NCI-H1930 (cell line): ENCODE measurements around the gene PSMB11.

Experiments used
- DNase-seq, 2 experiments: peaks; one replicate each; lab custom pipeline; 2025; lab: John Stamatoyannopoulos, UW

The PSMB11 gene

GRCh38 chr14:23043754-23044153, 1.7 kb downstream of the PSMB11 start:
- no peak for DNase-seq

GRCh38 chr14:23044840-23045239, 2.8 kb downstream of the PSMB11 start:
- DNase-seq: no peak

DNA sequence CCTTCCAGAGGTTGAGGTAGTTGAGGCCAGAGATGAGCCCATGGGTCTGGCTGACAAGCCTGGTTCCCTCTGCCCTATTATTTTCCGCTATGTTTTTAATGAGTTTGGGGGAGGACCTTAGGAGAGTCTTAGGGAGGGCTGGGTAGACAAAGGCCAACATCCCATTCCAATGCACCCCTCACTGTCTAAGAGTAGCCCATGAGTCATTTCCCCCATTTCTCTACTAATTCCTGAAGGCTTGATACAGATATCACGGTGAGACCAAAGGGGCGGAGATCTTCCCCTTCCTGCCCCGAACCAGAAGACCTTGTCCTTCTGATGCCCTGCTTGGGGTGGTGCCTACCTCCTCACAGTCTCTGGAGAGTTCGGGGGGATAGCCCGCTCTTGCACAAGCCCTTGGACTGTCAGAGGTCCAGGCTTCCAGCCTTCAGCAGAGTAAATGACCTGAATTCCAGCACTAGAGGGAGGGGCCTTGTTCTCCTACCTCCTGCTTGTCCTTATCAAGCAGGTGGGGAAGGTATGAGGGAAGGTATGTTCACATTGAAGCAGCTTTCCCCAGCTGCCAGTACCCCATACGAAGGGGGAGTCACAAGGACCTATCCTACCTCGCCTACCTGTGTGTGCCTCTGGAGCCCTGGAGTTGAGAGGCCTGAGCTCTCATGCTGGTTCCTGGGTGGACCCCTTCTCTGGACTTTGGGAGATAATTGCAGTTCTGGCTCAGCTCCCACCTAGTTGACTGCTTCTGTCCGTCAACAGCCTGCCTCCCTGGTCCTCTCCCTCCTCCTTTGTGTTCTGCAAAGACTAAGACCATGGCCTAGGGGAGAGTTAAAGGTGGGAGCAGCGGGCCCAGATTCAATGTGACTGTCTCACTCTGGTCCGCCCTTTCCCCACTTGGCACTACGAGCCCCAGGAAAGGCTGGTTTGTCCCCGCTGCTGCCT, 3.7 kb downstream of the PSMB11 start:
- DNase-seq: no peak

GRCh38 chr14:23047034-23047634, 5.1 kb downstream of the PSMB11 start:
- no peak for DNase-seq

DNA sequence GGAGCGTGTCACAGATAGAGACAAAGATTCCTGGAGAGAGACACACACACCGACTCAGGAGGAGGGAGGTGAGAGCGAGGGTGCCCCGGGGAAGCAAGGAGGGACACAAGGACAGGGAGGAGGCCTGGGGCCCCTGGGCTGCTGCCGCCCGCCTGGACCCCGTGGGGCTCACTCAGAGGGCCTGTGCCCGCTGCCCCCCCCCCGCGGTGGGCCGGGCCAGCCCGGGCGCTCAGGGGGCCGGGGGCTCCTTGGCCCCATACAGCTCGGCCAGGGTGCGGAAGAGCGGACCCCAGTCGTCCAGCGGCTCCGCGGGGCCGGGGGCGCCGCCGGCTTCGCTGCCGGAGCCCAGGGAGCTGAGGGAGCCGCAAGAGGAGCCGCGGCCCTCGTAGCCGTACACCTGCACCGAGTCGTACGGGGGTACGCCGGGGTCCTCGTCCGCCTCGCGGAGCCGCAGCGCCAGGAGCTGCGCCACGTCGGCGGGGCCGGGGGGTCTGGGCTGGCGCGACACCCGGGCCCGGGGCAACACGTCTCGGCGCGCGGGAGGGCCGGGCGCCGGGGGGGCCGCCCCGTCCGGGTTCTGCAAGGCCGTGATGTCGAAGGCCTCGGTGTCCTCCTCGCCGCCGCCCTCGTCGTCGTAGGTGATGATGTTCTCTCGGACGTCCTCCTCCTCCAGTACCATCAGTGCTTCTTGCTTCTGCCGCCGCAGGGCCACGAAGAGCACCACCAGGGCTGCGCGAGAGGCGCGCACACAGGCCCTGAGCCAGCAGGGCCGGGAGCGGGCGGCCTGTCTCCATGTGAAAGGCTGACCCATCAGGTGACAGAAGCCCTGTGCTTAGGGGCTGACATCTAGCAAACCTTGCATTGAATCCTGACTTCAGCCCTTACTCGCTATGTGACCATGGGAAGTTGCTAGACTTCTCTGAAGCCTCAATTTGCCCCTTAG, 6.0 kb downstream of the PSMB11 start:
- DNase-seq: no peak

DNA sequence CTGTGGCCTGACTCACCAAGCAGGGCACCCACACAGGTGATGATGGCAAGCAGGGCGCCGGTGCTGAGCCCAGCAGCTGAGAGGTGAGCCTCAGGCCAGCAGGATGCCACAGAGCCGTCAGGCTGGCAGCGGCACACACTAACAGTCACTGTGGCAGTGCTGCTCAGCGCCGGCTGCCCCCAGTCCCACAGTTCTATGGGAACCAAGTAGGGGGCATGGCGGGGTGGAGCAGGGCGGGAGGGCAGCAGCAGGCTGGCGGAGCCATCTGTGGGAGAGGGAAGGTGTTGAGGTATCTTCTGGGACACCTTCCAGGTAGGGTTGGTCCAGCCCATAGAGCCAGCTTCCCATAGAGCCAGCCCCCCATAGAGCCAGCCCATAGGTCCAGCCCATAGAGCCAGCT, 7.0 kb downstream of the PSMB11 start:
- no peak for DNase-seq

DNA sequence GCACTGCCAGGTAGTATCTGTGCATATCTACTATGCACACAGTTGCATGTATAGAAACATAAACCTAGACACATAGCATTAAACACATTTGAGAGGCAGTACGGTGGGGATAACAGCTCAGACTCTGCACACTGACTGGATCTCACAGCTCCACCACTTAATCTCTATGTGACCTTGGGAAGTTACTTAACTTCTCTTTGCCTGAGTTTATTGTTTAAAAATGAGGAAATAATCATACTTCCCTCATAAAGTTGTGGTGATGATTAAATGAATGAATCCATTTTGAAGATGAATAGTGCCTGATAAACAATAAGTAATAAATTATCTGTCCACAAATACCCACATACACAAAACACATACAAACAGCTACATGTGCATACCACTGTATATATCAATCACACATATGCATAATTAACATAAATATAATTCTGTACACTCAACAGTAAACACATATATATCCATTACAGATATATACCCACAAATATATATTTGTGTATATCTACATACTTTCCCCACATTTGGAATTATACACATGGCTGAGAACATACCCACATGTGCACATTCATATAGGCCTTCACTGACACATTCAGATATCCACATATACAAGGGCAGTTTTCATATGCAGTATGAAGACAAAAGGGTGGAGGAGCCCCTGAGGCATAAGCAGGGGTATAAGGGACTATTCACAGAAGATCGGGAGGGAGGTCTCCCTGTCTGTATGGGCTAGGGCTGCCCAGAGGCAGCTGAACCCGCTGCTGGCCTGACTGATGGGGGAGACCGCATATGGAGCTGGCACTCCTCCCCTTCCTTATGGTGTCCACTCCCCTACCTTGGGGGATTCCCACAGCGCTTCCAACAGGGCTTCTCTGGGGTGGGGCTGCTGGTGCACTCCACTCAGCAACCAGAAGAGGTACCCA, 9.4 kb downstream of the PSMB11 start:
- DNase-seq: no peak

DNA sequence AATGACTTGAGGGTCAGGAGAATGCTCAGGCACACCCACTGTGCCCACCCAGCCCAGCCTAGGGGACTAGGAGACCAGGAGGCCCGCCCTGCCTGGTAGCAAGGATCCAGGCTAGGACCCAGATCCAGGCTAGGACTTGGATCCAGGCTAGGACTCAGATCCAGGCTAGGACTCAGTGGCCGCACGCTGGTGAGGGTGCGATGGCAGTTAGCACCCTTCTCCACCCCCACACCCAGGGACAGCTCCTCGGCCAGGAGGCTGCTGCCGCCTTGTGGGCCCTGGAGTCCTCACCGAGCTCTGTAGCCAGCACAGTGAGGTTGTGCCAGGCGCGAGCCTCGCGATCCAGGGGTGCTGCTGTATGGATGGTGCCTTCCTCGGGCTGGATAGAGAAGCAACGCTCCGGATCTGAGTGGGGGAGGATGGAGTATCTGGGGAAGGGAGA, 10.2 kb downstream of the PSMB11 start:
- no peak for DNase-seq

DNA sequence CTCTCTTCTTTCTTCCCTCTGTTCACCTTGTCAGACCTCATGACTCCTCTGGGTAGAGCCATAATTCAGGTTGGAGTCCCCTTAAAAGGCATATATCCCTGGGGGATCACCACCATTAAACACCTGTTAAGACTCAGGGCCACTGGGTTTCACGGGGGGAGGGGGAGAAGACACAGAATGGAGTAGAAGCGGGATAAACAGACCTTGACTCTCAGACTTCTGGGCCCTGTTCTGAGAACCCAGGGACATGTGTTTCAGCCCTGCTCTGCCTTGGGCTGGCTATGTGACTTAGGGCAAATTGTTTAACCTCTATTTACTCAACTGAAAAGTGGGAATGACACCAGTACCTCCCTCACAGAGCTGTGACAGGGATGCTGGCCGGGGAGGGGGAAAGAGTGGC, 10.7 kb downstream of the PSMB11 start:
- DNase-seq: no peak

DNA sequence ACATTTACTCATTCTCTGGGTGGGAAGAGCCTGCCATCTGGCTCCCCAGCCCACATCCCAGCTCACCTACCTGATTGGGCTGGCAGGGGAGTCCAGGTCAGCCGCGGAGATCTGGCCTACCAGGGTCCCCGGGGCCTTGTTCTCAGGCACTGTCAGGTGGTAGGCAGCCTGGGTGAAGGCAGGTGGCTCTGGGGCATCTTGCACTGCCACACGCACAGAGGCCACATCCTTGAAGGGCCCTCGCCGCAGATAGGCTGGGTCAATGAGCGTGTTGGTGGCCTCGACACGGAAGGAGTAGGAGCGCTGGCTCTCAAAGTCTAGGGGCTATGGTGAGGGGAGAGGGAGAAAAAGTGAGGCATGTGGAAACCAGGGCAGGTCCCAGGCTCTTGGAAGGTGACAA, 11.4 kb downstream of the PSMB11 start:
- no peak for DNase-seq

GRCh38 chr14:23054000-23054811, 12.2 kb downstream of the PSMB11 start:
- no peak for DNase-seq

GRCh38 chr14:23055147-23055550, 13.1 kb downstream of the PSMB11 start:
- no peak for DNase-seq

DNA sequence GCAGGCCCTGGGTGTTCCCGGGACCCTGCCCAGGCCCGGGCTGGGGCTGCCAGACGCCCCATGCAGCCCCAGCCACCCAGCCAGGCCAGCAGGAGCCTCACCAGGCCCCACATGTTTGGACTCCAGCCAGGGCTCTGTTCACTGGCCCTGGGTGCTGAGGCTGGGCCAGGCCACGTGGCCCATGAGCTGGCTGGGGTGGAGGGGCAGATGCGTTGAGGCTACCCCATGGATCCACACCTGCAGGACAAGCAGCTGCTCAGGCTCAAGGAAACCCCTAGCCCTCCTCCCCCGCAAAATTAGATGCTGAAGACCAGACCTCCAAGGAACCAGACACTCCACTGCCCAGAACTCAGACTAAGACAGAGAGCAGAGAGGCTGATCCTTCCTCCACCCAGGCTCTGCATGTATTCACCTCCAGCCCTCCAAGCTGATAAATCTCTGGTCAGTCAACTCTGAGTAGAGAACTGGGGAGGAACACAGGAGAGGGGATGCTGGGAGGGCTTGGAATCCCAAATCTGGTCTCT, 13.7 kb downstream of the PSMB11 start:
- DNase-seq: no peak

DNA sequence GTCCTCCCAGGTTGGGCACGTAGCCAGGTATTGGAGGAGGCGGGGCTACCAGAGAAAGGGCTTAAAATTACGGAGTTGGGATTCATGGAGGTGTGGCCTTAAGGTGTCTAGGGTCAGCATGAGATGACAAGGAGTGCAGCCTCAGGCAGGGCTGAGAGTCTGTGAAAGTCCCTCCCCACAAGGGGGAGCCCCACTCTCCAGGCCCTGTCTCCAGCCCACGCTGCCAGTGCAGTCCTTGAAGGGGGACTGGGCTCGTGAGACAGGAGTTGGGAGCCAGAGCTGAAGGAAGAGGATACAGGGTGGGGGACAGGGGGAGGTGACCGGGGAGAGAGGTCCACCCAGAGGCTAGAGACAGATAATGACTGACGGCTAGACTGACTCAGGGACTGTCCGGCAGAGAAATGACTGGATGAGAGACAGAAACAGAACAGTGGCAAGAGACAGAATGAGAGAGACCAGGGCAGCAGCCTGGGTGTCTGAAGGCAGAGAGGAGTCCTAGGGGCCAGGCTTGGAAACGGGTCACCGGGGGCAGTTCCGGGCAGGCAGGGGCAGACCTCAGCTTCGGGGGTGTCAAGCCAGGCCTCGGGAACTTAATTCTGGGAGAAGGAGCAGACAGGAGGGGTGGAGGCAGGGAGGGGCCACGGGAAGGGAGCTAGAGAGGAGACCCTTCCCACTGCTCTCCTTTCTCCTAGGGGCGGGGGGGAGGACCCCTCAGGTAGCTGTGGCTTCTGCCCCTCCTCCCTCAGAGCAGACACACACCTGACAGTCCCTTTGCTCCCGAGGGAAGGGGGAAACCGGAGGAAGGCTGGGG, 14.3 kb downstream of the PSMB11 start:
- no peak for DNase-seq

DNA sequence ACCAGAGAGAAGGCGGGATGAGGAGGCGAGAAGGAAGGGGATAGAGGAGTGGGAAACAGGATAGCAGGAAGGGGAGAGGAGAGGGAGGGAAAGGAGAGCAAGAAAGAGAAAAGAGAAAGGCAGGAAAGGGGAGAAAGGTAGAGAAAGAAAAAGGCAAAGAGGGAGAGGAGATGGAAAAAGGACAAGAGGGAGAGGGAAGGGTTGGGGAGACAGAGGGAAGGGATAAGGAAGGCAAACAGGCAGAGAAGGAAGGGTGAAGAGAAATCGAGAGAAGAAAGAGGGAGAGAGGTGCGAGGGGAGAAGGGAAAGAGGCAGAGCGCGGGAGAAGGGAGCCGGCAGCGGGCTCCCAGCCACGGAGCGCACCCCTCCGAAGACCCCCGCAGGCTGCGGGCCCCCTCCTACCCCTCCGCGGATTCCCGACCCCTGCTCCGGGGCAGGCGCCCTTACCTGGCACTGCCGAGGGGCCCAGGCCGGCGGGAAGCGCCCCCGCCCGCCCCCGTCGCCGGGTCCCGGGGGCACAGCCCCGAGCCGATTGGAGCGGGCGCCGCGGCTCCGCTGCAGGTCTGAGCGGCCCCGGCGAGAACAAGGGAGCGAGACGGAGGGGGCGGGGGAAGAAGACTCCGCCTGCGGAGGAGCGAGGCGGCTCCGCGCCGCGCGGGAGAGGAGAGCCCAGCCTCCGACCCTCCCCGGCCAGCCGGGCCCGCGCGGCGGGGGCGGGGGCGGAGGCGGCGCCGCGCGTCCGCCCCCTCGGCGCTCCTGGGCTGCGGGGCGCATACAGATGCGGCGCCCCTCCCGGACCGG, 15.1 kb downstream of the PSMB11 start, which contains the start of gene CDH24:
Gene CDH24, minus strand, starts transcription at position 565 of the 801 bp plus-strand sequence. CDS start 1,787 bp downstream, outside the sequence.
- no peak for DNase-seq

- no peak for DNase-seq
These were observed 16.0 kb downstream of the PSMB11 start for GRCh38 chr14:23057757-23058653.
